Heart right ventricle (tissue), 16 donors: ENCODE results near the gene C11orf65. TPM values are rescaled to one million over a fixed set of nuclear protein-coding genes. Genes with fewer than 3 reads are reported as not detected.
"Not testable (repeated sequence)": the region's sequence is repeated elsewhere in the genome, so short reads cannot be mapped to it uniquely, and the experiment has no call there.

Experiments
- ATAC-seq, 8 donors: fragments of 200-7000 bp; cut with Tn5 transposase; one replicate each; pipeline ENCODE4 v1.9.1; 2020; ENCODE audit warnings: mild to moderate bottlenecking in 8 of 8, moderate library complexity in 8 of 8, moderate number of reproducible peaks in 1 of 8
- DNase-seq, 2 donors: peaks; one replicate each; pipeline ENCODE4 v3.0.0-alpha.2; 2020
- H3K27ac ChIP-seq, 10 donors: fragments of 200-600 bp; sonication (generic) in 2 of 10; one replicate each; pipeline versions ENCODE4 v1.5.0 to v1.8.0; 2020 to 2022; ENCODE audit warnings: mild to moderate bottlenecking in 3 of 10
- H3K27me3 ChIP-seq, 7 donors: fragments of 200-600 bp; one replicate each; pipeline ENCODE4 v1.8.0; 2021 to 2022; ENCODE audit warnings: mild to moderate bottlenecking in 2 of 7
- H3K36me3 ChIP-seq, 9 donors: fragments of 200-600 bp; sonication (generic) in 1 of 9; one replicate each; pipeline versions ENCODE4 v1.5.0 to v1.8.0; 2020 to 2022; ENCODE audit warnings: mild to moderate bottlenecking in 2 of 9
- H3K4me1 ChIP-seq, 9 donors: fragments of 200-600 bp; sonication (generic) in 1 of 9; one replicate each; pipeline versions ENCODE4 v1.5.0 to v1.8.0; 2020 to 2022; ENCODE audit warnings: mild to moderate bottlenecking in 4 of 9
- H3K4me3 ChIP-seq, 10 donors: fragments of 200-600 bp; sonication (generic) in 2 of 10; one replicate each; pipeline versions ENCODE4 v1.5.0 to v1.8.0; 2020 to 2022; ENCODE audit warnings: mild to moderate bottlenecking in 7 of 10, moderate library complexity in 2 of 10
- H3K9me3 ChIP-seq, 11 donors: fragments of 200-600 bp in 10 of 11; sonication (generic) in 2 of 11; one replicate each; pipeline versions ENCODE4 v1.5.0 to v1.8.0; 2013 to 2022; ENCODE audit warnings: mild to moderate bottlenecking in 2 of 11, control low read depth in 1 of 11, moderate library complexity in 1 of 11
- CTCF ChIP-seq, 9 donors: fragments of 200-600 bp; sonication (generic) in 2 of 9; IDR thresholded peaks; one replicate each; pipeline versions ENCODE4 v1.5.0 to v1.8.0; 2021 to 2022; ENCODE audit warnings: antibody characterized with exemption in 9 of 9, mild to moderate bottlenecking in 5 of 9, moderate library complexity in 1 of 9
- WGBS, 2 donors: extraction: QIAGEN DNeasy Blood & Tissue Kit; methylation state at CpG; one replicate each; pipeline ENCODE4 v1.1.7; 2013; ENCODE audit warnings: inconsistent platforms in 1 of 2; 5-methylcytosine and 5-hydroxymethylcytosine counted together
- intact Hi-C, 10 donors: fragments of 100-400 bp; cut with DNase I; formaldehyde crosslinking; loops; one replicate each; pipeline versions ENCODE4 v1.11.1 to v1.14.2; 2022
- polyA plus RNA-seq, 2 donors: library from polyadenylated mRNA; stranded (reverse); fragments of 200-250 nt; gene quantifications; one replicate each; pipeline ENCODE4 v1.2.3, GENCODE V29; 2013
- total RNA-seq, 10 donors: library from RNA; stranded (reverse); fragmentation: NEBNext Ultra II Directional in 3 of 10; extraction: Animal tissue kit (Norgen Biotek cat#: 25700) in 3 of 10; gene quantifications; one replicate each; pipeline versions ENCODE4 v1.2.1 to v1.2.4, GENCODE V29; 2021 to 2023
- donor health status: Arrhythmogenic right ventricular cardiomyopathy.
- donor health status: ischemic (EF 13 %, LVEDD 7.1; RV severe dilation, severe dysfunction).
- donor health status: healthy with polysubstance abuse.
- donor health status: DM: no; HTN: yes; CAD: no.
- donor health status: DM: no; HTN: no; CAD: no.
- donor health status: ischemic (EF 25% LVEDD 6.9; RV normal size, moderate dysfunction).
- donor health status: ischemic (EF 25% LVEDD 5.7; RV mildly dilated, moderate dysfunction).
- donor health status: healthy.
- donor health status: DM: yes; HTN: yes; CAD: no.
- donor health status: Ischemic cardiomyopathy.
- donor health status: ischemic (EF 35%, LVEDD 5.7; RV mildly dilated, moderate dysfunction).
- donor health status: nonischemic (EF 11% LVEDD 7.7; RV severe dilation, severe dysfunction).
- donor health status: DM: yes; HTN: yes; CAD: no.
- donor health status: PGD.
- donor health status: ischemic (EF 29% LVEDD 5.4; RV normal size, mild dysfunction).
- donor health status: nonischemic (EF 23%, LVEDD 6.1; RV moderate dilation, normal function).

Gene C11orf65
- total and polyA plus RNA-seq, 12 donors, result 0.16 to 1.6 (median 1.1) TPM; not detected in 1

DNA sequence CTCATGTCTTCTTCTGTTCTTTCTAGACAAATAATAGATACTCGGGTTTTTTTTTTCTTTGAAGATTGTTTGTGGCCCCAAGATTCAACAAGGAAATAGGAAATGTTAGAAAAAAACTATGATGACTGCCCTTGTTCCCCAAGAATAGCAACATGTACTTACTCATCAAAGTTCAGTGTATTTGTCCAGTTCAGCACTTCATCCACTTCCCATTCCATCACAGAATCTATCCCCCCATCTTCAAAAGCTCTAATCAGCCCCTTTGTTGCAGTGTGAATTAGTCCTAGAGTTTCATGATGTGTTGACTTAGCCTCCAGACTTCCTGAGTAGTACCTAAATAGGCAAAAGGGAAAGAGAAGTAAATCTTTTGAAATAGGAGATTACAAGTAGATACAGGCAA, 74.3 kb downstream of the C11orf65 start:
- Histone ChIP-seq H3K4me3 (no peak overlapping the region), H3K4me1 (no peaks in the 10 kb centered on the region), H3K9me3 (no peaks in the 10 kb centered on the region), H3K27me3 (no peaks in the 10 kb centered on the region), H3K36me3 (no peaks in the 10 kb centered on the region), H3K27ac (no peak overlapping the region)
- 43 to 46% methylated on average over 1 of the region's 1 CpG for WGBS, 2 donors
- ATAC-seq (peak in 1 of 8 donors; percentile 52), DNase-seq (no peak)
- TF ChIP-seq CTCF (IDR thresholded peaks at IDR 0.05), result no peak
- intact Hi-C loops, result no loop called here

DNA sequence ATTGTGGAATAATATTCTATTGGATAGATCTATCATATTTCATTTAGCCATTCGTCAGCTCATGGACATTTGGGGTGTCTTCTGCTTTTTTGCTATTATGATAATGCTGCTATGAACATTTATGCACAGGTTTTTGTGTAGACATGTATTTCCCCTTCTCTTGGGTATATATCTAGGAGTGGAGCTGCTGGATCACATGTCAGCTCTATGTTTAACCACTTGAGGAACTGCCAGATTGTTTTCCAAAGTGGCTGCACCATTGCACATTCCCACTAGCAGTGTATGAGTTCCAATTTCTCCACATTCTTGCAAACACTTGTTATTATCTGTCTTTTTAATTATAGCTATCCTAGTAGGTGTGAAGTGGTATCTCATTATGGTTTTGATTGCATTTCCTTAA, 75.0 kb downstream of the C11orf65 start:
- intact Hi-C loops, result no loop called here
- no peaks in the 10 kb centered on the region for H3K36me3 ChIP-seq
- WGBS, 2 donors, result 80 to 89% methylated on average over 1 of the region's 1 CpG
- no peaks in the 10 kb centered on the region for H3K9me3 ChIP-seq
- no peaks in the 10 kb centered on the region for H3K27me3 ChIP-seq
- no peak overlapping the region for H3K27ac ChIP-seq
- no peaks in the 10 kb centered on the region for H3K4me1 ChIP-seq
- TF ChIP-seq CTCF (IDR thresholded peaks at IDR 0.05), result no peak
- ATAC-seq (peak in 1 of 8 donors; percentile 42), DNase-seq (no peak)
- no peak overlapping the region for H3K4me3 ChIP-seq

DNA sequence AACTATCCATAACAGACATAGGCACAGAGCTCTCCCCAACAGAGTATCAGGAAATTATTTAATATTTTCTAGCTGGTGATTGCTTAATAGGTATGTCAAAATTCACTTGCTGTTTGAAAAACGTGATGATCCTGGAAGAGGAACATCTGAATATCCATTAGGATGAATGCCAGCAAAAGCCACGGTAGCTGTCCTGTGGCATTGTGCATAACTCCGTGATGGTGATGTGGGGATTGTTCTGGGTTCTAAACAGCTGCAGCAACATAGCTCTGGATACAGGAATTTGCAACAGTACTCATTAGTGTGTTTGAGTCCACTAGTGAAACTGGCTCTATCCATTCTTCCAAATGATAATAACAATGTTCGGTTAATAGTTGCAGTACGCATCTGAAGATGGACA, 78.8 kb downstream of the C11orf65 start:
- DNase-seq, result no peak
- WGBS, 2 donors, result 85 to 86% methylated on average over 5 of the region's 5 CpGs
- no peaks in the 10 kb centered on the region for H3K27me3 ChIP-seq
- no peak for ATAC-seq
- H3K4me3 ChIP-seq, result no peak overlapping the region
- H3K27ac ChIP-seq, result no peak overlapping the region
- no peaks in the 10 kb centered on the region for H3K4me1 ChIP-seq
- no peaks in the 10 kb centered on the region for H3K36me3 ChIP-seq
- TF ChIP-seq CTCF (IDR thresholded peaks at IDR 0.05), result no peak
- intact Hi-C loops, result no loop called here
- H3K9me3 ChIP-seq, result no peaks in the 10 kb centered on the region

- WGBS, 2 donors, result 95% methylated on average over 24 of the region's 24 CpGs
- DNase-seq, intact Hi-C loops: not testable (repeated sequence)
These were observed 93.8 kb downstream of the C11orf65 start for GRCh38 chr11:108373505-108373904.

DNA sequence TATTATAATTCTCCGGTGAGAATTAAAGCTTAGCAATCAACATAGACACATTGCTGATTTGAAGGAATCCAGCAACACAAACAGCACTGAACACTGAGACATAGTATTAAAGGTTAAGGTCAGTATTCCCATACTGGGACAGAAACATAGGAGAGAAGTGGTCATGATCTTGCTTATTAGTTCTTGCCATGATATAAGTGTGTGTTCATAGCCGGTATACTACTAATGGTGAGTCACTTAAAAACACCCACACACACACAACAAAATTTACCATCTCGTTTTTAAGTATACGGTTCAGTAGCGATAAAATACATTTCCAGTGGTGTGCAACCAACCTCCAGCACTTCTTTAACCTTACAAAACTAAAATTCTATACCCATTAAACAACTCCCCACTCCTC, 96.3 kb downstream of the C11orf65 start:
- intact Hi-C loops, result no loop called here

More at GRCh38 chr11:108373505-108373904, 93.8 kb downstream of the C11orf65 start:
- not testable (repeated sequence) for H3K4me3 ChIP-seq, ATAC-seq, H3K4me1 ChIP-seq, H3K27ac ChIP-seq, H3K27me3 ChIP-seq
- H3K36me3 ChIP-seq, result peaks cover 0 to 20% (median 0%) of the 10 kb centered on the region in 9 donors
- H3K9me3 ChIP-seq, result peaks cover 0 to 12% (median 0%) of the 10 kb centered on the region in 11 donors

More for the DNA sequence above, 96.3 kb downstream of the C11orf65 start:
- no peak for DNase-seq
- Histone ChIP-seq H3K36me3 (peaks cover 0 to 39% (median 10%) of the 10 kb centered on the region in 9 donors), H3K4me1 (no peaks in the 10 kb centered on the region), H3K9me3 (peaks cover 0 to 12% (median 0%) of the 10 kb centered on the region in 11 donors), H3K27me3 (no peaks in the 10 kb centered on the region), H3K27ac (no peak overlapping the region), H3K4me3 (no peak overlapping the region)
- ATAC-seq, result no peak
- no peak for TF ChIP-seq CTCF (IDR thresholded peaks at IDR 0.05)
- 75 to 78% methylated on average over 5 of the region's 5 CpGs for WGBS, 2 donors
